Measurements from ENCODE around the gene OR51D1.

Gene OR51D1

DNA sequence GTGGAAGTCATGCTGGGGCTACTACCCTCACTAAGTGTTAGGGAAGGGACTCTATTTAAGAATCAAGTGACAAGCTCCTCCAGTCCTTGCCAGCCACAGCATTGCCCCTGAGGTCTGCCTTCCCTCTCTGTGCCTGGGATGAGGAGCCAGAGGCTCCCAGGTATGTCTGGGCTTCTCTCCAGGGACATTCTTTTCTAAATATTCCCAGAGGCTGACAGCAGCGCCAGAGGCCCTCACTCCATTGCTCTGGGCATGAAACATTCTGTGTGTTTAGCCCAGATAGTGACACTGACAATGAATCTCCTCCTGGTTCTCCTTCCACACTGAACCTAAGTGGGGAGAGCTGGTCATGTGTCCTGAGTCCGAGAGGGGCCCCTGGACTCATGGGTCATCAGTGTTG lies 8.7 kb downstream of the OR51D1 start:
- no peak for DNase-seq

DNA sequence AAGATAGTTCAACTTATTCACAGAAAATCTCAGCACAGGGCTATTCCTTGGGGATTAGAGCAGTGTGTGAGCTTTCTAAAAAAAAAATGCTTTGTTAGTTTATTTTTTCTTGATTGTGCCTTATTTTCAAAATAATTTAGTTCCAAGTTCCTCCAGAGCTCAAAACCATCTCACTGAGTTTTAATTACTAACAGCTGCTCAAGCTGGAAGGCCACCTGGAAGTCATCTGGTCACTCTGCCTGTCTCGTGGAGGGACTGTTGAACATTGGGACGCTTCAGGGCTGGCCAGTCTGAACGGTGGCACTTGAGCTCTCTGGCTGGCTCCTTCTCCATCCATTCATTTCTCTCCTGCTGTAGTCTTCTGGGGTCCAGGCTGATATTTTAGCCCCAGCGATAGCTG lies 10.5 kb downstream of the OR51D1 start:
- no peak for DNase-seq

DNA sequence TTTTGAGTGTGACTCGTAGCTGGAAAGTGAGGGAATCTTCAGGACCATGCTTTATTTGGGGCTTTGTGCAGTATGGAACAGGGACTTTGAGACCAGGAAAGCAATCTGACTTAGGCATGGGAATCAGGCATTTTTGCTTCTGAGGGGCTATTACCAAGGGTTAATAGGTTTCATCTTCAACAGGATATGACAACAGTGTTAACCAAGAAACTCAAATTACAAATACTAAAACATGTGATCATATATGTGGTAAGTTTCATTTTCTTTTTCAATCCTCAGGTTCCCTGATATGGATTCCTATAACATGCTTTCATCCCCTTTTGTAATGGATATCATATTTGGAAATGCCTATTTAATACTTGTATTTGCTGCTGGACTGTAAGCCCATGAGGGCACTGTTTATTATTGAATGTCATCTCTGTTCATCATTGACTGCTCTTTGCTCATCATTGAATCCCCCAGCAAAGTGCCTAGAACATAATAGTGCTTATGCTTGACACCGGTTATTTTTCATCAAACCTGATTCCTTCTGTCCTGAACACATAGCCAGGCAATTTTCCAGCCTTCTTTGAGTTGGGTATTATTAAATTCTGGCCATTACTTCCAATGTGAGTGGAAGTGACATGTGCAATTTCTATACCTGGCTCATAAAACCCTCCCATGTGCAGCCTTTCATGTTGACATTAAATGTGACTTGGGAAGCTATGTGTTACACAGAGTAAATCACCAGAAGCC lies 17.5 kb downstream of the OR51D1 start:
- DNase-seq = no peak

DNA sequence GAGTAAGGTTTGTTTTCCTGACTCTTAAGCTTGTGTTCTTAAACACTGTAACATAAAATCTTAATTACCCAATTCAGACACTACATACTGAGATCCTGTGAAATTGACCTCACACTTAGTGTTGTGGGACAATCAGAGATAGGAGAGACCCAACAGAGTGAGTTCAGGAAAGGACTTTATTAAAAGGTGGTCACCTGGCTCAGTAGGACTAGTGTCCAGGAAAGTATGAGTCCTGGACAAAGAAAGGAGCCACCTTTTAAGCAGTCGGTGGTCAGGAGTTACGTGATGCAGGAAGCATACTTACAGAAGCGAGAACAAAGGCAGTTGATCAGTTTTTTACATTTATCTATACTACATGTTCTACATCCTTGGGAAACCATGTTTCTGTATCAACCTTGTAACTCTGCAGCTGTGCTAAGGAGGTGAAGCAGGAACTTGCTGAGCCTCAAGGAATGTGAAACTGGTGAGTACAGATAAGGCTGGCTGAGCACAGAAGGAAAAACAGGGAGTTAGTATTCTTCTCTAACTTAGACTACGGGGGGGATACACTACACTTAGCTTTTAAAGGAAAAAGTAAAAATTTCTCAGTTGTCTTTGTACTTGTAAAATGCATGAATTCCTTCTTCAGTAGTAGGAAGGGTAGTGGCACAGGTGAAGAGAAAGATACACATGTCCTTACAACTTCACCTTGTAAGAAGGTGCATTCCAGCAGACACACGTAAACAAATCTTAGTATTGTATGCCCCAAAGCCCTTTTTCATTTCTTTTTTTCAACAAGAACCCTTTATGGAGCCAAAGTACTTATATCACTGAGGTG lies 21.6 kb downstream of the OR51D1 start:
- no peak for DNase-seq

DNA sequence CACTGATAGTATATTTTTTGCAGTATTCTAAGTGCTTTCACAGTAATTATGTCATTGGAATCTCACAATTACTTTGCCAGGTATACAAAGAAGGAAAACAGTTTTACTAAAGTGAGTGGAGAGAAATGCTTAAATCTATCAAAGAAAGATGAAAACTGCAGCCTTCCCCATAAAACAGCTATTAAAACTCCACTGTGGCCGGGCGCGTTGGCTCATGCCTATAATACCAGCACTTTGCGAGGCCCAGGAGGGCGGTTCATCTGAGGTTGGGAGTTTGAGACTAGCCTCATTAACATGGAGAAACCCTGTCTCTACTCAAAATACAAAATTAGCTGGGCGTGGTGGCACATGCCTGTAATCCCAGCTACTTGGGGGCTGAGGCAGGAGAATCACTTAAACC lies 25.6 kb downstream of the OR51D1 start:
- DNase-seq = no peak

DNA sequence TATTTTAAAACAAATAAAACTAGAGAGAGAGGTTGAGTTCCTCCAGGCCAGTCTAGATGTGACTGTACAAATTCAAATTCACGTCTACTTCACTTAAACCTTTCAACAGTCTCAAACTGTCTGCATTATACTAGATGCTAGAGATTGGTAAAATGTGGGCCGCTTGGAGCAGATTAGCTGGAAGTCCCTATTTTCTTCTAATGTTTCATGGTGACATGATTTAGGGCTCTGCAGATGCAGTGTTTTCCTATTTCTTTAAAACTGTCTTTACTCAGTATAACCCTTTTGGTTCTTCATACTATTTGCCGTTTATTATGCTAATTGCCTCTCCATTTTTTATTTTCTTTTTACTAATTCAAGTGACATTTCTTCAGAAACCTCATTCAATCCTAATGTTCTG lies 26.9 kb downstream of the OR51D1 start:
- no peak for DNase-seq

DNA sequence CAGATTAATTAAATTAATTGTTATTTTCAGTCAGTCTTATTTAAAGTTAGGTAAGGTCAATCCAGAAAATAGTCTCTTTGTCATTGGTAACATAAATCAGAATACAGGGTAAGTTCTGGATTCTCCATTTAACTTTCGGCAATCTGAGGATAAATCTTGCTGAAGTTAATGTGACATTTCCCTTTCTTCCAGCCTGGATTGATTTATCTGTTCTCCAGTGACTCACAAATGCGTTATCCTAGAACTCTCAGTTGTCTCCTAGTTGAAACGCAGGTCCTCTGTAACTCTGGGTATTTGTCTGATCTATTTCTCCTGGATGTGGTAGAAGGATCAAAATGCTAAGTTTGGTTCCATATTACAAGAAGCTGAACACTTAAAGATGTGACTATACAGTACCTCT lies 27.5 kb downstream of the OR51D1 start:
- DNase-seq = no peak

DNA sequence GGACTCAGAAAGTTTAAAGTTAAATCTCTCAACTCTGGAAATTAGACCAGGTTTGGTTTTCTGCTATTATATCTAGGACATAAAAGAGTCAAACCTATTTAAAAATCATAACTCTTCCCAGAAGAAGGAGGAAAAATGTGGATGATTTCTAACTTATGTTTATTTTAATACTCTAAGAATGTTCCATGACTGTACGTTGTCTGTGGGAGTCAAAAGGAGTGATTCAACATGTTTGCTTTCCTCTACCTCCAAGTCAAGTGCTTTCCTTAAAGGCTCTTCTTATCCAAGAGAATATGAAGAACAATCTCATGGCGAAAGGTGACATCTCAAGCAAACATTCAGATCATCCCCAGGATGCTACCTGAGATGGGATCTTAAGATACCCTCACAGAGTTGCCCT lies 28.1 kb downstream of the OR51D1 start:
- DNase-seq = no peak

DNA sequence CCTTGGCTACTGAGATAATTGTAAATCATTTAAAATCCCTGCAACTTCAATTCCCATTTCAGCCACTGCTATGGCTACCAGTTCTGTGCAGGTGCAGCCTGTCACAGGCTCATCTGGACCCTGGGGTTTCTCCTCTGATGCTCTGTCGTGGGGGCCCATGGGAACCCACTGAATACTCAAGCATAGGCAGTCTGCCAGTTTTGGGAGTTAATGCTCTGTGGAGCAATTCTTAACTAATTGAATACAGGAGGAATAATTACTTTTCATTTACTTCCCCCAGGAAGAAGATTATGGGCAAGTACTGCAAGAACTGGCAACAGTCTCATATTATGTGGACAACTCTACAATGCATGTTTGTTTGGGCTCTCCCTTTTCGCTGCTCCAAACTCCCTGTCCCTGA lies 34.5 kb downstream of the OR51D1 start:
- no peak for DNase-seq

DNA sequence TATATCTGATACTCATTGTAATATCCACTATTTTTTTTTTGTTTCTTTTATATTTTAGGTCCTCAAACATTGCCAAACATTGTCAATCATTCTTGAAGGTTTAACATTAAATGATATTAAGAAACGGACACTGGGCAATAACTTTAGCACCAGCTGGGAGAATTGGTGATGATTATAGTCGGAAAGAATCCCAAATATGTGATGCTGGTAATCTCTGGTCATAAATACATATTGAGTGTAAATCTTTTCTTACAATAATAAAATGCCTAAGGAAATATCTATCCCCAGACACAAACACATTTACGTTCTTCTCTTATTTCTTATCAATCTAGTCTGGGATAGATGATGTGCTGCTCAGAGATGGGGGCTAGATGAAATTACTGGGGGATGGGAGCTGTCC lies 35.2 kb downstream of the OR51D1 start:
- DNase-seq = no peak

DNA sequence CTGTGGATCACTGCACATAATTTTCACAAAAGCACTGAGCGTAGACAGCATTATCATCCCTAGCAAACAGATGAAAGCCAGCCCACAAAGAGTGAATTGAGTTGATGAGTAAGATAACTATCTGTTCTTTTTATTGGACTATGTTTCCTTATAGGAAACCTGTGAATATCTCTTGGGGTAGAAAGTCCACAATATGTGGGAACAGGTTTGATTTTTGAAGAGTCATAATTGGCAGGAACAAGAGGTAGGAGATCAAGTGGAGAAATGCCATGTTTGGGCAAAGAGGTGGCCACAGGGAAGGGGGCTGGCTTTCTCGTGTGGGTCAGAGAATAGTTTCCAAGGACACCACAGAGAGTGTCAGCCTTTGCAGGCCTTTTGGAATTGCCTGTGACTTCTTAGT lies 36.5 kb downstream of the OR51D1 start:
- no peak for DNase-seq

DNA sequence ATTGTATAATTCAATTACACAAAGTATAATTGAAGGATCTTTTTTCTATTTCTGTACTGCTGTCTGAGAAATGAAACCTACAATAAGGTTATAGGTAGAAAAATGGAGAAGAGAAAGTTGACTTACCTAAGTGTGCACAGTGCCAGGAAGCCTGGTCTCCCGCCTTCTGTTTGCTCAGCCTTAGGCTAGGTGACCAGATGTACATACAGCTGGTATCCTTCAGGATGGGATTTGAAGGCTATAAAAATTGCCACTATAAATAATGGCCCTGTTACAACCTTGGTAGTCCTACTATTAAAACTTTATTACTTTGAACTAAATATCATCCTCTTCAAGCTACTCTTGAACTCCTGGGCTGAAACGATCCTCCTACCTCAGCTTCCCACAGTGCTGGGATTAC lies 40.7 kb downstream of the OR51D1 start:
- no peak for DNase-seq

DNA sequence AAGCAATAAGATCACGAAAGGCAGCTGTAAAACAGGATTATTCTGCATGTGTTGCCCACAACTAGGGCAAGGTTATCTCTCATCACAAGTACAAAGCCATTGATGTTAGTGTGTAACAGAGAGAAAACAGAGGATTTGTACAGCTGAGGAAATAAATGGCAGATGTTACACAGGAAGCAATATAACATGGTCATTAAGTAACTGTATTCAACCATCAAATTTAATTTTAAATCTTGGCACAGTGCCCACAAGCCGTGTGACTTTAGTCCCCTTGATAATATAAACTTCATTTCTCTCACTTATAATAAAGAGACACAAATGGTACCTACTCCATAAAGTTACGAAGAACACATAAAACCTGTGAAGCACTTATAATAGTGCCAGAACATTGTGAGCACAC lies 43.1 kb downstream of the OR51D1 start:
- DNase-seq = no peak

DNA sequence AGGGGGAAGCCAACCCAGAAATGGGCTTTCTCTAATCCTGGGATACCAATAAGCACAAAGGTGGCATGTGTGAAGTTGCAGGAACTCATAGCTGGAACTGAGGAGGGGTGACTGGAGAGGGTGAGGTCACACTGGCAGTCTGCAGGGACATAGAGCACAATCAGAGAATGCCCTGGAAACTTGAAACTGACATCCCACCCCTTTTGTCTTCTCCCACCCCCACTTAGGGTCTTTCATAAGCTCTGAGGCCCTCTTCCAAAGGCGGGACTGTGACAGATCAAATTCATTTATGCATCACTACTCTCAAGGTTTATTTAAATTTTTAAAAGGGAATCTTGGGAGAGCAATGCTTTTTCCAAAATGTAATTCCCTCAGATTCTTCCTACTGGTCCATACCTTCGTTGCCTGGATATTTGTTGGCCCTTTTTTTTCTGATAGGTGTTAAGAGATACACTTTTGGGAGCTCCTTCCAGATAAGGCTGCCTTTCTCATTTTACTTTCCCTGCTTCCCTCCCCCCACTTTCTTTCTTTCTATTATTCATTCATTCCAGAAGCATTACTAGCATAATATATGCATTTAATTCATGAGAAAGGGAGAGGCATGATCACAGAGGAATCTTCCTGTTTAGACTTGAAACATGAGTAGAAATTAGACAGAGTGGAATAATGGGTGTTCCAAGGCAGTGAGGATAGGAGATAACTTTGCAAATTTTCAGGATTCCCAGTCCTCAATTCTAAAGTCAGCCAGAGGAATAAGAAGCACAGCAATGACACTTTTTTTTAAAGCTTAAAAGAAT lies 45.5 kb downstream of the OR51D1 start:
- DNase-seq = no peak

DNA sequence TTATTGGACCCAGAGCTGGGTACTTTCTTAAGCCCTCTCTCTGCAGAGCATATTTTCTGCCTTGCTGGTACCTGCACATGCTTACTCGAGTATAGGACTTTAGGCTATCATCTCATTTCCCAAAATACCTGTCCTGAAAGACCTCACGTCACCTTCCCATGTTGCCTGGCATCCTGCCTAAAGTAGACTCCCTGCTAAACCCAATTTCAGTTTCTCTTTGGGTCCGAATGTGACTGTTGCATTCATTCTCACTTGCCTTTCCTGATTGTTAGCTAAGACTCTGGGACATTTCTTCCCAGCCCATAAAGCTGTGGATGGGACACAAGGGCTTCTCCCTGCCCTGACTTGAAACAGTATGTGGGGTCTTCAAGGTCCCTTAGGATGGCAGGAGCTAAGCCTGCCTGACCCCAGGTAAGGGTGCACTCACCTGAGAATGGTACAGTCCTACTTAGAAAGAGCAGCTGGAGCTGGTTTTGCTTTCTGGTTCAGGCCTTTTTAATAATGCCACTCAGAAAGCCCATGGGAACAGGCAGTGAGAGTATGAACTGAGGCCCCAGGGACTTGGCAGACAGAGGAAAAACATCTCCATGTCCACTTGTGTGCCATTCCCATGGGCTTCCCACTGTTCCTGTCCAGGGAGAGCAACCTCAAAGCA lies 47.5 kb downstream of the OR51D1 start:
- no peak for DNase-seq
